GM19455 (cell line): ENCODE measurements around the gene PCDHB10.
"Not testable (repeated sequence)": the region's sequence is repeated elsewhere in the genome, so short reads cannot be mapped to it uniquely, and the experiment has no call there.

Experiments used
- ATAC-seq: cut with Tn5 transposase; IDR thresholded peaks from one replicate; pipeline ENCODE4 v1.9.1; 2021; ENCODE audit not compliant: unreplicated experiment

PCDHB10 gene

DNA sequence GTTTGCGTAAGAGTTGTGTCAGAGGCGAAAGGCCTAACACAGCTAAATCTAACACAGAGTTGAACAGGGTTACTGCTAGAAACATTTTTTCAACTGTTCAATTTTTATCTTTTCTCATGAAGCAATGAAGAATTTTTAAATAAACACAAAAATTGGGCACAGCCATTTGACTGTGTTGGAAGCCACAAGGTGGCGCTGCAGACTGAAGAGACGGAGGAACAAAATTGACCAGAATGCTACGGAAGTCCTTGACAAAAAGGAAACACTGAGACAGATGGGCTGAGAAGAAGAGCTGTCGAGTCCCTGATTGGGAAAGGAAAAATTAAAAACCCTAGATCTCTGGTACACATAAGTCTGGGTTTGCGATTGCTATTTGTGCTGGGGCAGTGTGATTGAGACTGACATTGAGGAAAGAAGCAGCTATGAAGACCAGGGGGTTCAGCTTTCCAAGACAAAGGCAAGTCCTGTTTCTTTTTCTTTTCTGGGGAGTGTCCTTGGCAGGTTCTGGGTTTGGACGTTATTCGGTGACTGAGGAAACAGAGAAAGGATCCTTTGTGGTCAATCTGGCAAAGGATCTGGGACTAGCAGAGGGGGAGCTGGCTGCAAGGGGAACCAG is 5.1 kb upstream of the PCDHB10 start, which contains the start of gene PCDHB9:
PCDHB9 (plus strand) TSS at position 265 of the 616 bp plus-strand sequence; CDS start at position 423, 158 bp downstream.
- no peak for ATAC-seq

DNA sequence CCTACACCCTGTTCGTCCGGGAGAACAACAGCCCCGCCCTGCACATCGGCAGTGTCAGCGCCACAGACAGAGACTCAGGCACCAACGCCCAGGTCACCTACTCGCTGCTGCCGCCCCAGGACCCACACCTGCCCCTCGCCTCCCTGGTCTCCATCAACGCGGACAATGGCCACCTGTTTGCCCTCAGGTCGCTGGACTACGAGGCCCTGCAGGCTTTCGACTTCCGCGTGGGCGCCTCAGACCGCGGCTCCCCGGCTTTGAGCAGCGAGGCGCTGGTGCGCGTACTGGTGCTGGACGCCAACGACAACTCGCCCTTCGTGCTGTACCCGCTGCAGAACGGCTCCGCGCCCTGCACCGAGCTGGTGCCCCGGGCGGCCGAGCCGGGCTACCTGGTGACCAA is 3.5 kb upstream of the PCDHB10 start:
- ATAC-seq: not testable (repeated sequence)

DNA sequence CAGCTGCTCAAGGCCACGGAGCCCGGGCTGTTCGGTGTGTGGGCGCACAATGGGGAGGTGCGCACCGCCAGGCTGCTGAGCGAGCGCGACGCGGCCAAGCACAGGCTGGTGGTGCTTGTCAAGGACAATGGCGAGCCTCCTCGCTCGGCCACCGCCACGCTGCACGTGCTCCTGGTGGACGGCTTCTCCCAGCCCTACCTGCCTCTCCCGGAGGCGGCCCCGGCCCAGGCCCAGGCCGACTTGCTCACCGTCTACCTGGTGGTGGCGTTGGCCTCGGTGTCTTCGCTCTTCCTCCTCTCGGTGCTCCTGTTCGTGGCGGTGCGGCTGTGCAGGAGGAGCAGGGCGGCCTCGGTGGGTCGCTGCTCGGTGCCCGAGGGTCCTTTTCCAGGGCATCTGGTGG is 3.0 kb upstream of the PCDHB10 start:
- not testable (repeated sequence) for ATAC-seq

DNA sequence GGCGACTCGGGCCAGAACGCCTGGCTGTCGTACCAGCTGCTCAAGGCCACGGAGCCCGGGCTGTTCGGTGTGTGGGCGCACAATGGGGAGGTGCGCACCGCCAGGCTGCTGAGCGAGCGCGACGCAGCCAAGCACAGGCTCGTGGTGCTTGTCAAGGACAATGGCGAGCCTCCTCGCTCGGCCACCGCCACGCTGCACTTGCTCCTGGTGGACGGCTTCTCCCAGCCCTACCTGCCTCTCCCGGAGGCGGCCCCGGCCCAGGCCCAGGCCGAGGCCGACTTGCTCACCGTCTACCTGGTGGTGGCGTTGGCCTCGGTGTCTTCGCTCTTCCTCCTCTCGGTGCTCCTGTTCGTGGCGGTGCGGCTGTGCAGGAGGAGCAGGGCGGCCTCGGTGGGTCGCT is 2.2 kb downstream of the PCDHB10 start:
- ATAC-seq: not testable (repeated sequence)

DNA sequence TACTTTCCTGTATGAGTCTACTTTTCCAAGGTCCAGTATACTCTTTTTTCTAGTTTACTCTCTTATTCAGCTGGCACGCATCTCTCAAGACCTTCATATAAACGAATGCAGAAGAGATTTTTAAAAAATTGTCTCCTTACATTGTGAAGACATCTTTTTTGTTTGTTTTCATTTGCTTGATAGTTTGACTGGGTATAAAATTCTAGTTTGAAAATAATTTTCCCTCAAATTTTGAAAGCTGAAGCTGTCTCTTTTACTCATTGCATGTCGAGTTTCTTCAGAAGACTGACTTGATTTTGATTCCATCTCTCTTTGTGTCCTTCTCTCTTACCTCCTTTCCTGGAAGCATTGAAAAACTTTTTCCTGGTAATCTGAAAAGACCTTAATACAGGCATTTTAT is 4.2 kb downstream of the PCDHB10 start:
- no peak for ATAC-seq

DNA sequence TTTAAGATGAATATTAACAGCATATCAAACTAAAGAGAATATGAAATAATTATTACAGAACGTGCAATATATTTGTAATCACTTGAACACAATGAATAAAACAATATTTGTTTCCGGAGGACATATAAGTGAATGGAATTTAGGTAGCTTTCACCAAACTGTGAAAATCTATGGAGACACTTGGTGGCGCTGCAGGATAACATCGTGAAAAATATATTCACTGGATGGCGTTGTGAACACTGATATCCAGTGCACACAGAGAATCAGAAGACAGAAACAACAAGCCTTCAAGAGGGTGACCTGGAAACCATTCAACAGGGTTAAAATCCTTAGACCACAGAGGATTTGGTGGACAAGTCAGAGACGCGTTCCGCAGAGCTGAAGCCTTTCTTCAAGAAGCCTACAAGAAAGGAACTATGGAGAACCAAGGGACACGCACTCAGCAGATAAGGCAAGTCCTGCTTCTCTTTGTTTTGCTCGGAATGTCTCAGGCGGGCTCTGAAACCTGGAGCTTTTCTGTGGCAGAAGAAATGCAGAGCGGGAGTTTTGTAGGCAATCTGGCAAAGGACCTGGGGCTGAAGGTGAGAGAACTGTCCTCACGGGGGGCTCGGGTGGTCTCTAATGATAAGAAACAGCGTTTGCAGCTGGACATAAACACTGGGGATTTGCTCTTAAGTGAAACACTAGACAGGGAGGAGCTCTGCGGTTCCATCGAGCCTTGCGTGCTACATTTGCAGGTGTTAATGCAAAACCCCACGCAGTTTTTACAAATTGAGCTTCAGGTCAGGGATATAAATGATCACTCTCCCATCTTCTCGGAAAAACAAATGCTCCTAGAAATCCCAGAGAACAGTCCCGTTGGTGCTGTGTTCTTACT is 7.4 kb downstream of the PCDHB10 start, which contains the start of gene PCDHB11:
PCDHB11 (plus strand) TSS at position 269 of the 877 bp plus-strand sequence; CDS start at position 417, 148 bp downstream.
- ATAC-seq: no peak

DNA sequence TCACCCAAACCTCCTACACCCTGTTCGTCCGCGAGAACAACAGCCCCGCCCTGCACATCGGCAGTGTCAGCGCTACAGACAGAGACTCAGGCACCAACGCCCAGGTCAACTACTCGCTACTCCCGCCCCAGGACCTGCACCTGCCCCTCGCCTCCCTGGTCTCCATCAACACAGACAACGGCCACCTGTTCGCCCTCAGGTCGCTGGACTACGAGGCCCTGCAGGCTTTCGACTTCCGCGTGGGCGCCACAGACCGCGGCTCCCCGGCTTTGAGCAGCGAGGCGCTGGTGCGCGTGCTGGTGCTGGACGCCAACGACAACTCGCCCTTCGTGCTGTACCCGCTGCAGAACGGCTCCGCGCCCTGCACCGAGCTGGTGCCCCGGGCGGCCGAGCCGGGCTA is 9.0 kb downstream of the PCDHB10 start:
- ATAC-seq: not testable (repeated sequence)

DNA sequence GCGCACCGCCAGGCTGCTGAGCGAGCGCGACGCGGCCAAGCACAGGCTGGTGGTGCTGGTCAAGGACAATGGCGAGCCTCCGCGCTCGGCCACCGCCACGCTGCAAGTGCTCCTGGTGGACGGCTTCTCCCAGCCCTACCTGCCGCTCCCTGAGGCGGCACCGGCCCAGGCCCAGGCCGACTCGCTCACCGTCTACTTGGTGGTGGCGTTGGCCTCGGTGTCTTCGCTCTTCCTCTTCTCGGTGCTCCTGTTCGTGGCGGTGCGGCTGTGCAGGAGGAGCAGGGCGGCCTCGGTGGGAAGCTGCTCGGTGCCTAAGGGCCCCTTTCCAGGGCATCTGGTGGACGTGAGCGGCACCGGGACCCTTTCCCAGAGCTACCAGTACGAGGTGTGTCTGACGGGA is 9.5 kb downstream of the PCDHB10 start:
- ATAC-seq: not testable (repeated sequence)

DNA sequence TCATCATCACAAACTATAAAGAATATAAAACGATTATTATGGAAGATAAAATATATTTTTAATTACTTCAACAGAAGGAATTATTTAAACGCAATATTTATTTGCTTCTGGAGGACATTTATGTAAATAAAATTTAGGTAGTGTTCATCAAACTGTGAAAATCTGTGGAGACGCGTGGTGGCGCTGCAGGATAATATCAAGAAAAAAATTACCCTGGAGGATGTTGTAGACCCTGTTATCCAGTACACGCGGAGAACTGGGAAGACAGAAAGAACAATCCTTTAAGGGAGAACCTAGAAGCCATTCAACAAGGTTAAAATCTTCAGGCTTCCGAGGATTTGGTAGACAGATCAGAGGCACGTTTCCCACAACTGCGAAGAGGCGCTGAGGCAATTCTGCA is 16.3 kb downstream of the PCDHB10 start, which contains the start of gene PCDHB12:
PCDHB12 (plus strand) TSS at position 242 of the 400 bp plus-strand sequence. CDS start 189 bp downstream, outside the sequence.
- ATAC-seq: no peak

DNA sequence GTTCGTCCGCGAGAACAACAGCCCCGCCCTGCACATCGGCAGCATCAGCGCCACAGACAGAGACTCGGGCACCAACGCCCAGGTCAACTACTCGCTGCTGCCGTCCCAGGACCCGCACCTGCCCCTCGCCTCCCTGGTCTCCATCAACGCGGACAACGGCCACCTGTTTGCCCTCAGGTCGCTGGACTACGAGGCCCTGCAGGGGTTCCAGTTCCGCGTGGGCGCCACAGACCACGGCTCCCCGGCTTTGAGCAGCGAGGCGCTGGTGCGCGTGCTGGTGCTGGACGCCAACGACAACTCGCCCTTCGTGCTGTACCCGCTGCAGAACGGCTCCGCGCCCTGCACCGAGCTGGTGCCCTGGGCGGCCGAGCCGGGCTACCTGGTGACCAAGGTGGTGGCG is 18.1 kb downstream of the PCDHB10 start:
- not testable (repeated sequence) for ATAC-seq

DNA sequence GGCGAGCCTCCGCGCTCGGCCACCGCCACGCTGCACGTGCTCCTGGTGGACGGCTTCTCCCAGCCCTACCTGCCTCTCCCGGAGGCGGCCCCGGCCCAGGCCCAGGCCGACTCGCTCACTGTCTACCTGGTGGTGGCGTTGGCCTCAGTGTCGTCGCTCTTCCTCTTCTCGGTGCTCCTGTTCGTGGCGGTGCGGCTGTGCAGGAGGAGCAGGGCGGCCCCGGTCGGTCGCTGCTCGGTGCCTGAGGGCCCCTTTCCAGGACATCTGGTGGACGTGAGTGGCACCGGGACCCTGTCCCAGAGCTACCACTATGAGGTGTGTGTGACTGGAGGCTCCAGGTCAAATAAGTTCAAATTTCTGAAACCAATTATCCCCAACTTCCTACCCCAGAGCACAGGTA is 18.7 kb downstream of the PCDHB10 start:
- ATAC-seq: not testable (repeated sequence)

DNA sequence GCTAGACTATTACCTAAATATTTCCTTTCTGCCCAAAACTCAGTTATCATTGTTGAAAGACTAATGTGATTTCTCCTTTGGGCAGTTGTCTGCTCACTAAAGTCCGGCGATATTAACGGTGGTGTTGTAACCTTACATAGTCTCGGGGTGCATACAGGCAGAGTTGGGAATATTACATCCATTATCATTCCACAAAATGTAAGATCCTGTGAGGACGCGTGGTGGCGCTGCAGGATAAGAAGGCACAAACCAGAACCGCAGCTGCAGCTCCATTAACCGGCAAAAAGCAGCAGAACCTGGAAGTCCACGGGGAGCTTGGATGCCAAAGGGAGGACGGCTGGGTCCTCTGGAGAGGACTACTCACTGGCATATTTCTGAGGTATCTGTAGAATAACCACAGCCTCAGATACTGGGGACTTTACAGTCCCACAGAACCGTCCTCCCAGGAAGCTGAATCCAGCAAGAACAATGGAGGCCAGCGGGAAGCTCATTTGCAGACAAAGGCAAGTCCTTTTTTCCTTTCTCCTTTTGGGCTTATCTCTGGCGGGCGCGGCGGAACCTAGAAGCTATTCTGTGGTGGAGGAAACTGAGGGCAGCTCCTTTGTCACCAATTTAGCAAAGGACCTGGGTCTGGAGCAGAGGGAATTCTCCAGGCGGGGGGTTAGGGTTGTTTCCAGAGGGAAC is 21.6 kb downstream of the PCDHB10 start, which contains the start of gene PCDHB13:
PCDHB13 (plus strand) TSS at position 264 of the 684 bp plus-strand sequence; CDS start at position 469, 205 bp downstream.
- ATAC-seq: not testable (repeated sequence)

DNA sequence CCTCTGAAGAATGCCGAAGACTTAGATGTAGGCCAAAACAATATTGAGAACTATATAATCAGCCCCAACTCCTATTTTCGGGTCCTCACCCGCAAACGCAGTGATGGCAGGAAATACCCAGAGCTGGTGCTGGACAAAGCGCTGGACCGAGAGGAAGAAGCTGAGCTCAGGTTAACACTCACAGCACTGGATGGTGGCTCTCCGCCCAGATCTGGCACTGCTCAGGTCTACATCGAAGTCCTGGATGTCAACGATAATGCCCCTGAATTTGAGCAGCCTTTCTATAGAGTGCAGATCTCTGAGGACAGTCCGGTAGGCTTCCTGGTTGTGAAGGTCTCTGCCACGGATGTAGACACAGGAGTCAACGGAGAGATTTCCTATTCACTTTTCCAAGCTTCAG is 22.4 kb downstream of the PCDHB10 start:
- not testable (repeated sequence) for ATAC-seq

DNA sequence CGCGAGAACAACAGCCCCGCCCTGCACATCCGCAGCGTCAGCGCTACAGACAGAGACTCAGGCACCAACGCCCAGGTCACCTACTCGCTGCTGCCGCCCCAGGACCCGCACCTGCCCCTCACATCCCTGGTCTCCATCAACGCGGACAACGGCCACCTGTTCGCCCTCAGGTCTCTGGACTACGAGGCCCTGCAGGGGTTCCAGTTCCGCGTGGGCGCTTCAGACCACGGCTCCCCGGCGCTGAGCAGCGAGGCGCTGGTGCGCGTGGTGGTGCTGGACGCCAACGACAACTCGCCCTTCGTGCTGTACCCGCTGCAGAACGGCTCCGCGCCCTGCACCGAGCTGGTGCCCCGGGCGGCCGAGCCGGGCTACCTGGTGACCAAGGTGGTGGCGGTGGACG is 23.4 kb downstream of the PCDHB10 start:
- not testable (repeated sequence) for ATAC-seq

DNA sequence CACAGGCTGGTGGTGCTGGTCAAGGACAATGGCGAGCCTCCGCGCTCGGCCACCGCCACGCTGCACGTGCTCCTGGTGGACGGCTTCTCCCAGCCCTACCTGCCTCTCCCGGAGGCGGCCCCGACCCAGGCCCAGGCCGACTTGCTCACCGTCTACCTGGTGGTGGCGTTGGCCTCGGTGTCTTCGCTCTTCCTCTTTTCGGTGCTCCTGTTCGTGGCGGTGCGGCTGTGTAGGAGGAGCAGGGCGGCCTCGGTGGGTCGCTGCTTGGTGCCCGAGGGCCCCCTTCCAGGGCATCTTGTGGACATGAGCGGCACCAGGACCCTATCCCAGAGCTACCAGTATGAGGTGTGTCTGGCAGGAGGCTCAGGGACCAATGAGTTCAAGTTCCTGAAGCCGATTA is 23.9 kb downstream of the PCDHB10 start:
- ATAC-seq: not testable (repeated sequence)

DNA sequence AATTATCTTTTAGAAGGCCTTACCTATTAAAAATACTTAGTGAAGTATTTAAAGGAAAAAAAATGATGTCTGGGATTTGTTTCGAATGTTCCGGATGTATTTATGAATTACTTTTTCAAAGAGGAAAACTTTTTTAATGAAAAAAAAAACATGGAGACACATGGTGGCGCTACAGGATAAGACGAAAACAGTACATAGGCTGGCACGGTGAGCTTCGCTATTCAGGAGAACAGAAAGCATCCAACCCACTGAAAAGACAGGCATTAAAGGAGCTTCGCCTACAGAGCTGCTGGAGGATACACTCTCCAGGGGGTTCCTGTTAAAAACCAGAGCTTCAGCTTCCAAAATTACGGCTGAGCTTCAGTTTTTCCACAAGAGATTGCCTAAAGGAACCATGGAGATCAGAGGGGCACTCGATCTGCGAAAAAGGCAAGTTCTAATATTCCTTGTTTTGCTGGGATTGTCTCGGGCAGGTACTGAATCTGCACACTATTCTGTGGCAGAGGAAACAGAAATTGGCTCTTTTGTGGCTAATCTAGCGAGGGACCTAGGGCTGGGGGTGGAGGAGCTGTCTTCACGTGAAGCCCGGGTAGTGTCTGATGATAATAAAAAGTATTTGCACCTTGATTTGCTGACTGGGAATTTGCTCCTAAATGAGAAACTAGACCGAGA is 31.1 kb downstream of the PCDHB10 start, which contains the start of gene PCDHB14:
PCDHB14 (plus strand) TSS at position 232 of the 672 bp plus-strand sequence; CDS start at position 395, 163 bp downstream.
- no peak for ATAC-seq

DNA sequence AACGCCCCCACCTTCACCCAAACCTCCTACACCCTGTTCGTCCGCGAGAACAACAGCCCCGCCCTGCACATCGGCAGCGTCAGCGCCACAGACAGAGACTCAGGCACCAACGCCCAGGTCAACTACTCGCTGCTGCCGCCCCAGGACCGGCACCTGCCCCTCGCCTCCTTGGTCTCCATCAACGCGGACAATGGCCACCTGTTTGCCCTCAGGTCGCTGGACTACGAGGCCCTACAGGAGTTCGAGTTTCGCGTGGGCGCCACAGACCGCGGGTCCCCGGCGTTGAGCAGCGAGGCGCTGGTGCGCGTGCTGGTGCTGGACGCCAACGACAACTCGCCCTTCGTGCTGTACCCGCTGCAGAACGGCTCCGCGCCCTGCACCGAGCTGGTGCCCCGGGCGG is 32.7 kb downstream of the PCDHB10 start:
- not testable (repeated sequence) for ATAC-seq

DNA sequence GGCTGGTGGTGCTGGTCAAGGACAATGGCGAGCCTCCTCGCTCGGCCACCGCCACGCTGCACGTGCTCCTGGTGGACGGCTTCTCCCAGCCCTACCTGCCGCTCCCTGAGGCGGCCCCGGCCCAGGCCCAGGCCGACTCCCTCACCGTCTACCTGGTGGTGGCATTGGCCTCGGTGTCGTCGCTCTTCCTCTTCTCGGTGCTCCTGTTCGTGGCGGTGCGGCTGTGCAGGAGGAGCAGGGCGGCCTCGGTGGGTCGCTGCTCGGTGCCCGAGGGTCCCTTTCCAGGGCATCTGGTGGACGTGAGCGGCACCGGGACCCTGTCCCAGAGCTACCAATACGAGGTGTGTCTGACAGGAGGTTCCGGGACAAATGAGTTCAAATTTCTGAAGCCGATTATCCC is 33.3 kb downstream of the PCDHB10 start:
- not testable (repeated sequence) for ATAC-seq

DNA sequence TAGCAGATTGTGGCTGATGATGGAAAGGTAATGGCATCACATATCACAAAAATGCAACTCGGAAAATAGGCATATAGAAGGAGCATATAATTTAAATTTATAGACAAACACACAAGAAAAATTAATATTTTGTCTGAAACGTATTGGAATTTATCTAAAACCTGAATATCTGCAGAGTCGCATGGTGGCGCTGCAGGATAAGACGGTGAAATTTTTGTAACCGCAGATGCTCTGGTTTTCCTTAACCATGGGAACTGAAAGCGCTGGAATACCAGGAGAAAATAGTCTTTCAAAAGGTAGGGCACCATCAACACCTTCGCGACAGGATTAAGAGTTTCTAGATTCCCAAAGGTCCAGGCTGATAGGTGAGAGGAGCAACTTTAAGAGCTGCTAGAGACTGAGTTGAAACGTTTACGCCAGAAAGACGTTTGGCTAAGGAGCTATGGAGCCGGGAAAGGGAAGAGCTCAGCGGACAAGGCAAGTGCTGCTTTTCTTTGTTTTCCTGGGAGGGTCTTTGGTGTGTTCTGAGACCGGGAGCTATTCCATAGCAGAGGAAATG is 42.0 kb downstream of the PCDHB10 start:
- ATAC-seq: no peak

DNA sequence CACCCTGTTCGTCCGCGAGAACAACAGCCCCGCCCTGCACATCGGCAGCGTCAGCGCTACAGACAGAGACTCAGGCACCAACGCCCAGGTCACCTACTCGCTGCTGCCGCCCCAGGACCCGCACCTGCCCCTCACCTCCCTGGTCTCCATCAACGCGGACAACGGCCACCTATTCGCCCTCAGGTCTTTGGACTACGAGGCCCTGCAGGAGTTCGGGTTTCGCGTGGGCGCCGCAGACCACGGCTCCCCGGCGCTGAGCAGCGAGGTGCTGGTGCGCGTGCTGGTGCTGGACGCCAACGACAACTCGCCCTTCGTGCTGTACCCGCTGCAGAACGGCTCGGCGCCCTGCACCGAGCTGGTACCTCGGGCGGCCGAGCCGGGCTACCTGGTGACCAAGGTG is 43.8 kb downstream of the PCDHB10 start:
- not testable (repeated sequence) for ATAC-seq
